ENCODE results near the gene CA9. TPM values are rescaled to one million over a fixed set of nuclear protein-coding genes. Genes with fewer than 3 reads are reported as not detected.

Gene CA9
- total and polyA plus RNA-seq, 2 donors from 2014 or later = 0.67 to 0.85 TPM

GRCh38 chr9:35653611-35654010 lies 20.1 kb upstream of the CA9 start:
- H3K36me3 ChIP-seq (ENCODE audit: control insufficient read depth in 2 of 3, insufficient read depth in 3 of 3, low read length in 3 of 3) = no peaks in the 10 kb centered on the region
- FAIRE-seq (no peak), DNase-seq (peak in 1 of 5 donors; percentile 2)
- TF ChIP-seq CTCF (IDR thresholded peaks at IDR 0.05; ENCODE audit: borderline replicate concordance, extremely low read depth, insufficient read depth) = no peak
- H3K9ac ChIP-seq (ENCODE audit: low read length in 3 of 3) = no peak overlapping the region
- no peak overlapping the region for H3K4me3 ChIP-seq (ENCODE audit: low read length in 3 of 3)
- peaks cover 0 to 4% (median 4%) of the 10 kb centered on the region in 3 donors for H3K4me1 ChIP-seq (ENCODE audit: control insufficient read depth in 2 of 3, insufficient read depth in 2 of 3, low read depth in 1 of 3, low read length in 3 of 3)
- H3K27ac ChIP-seq (ENCODE audit: low read depth in 2 of 2, low read length in 2 of 2) = no peak overlapping the region
- H3K9me3 ChIP-seq (ENCODE audit: control insufficient read depth in 2 of 3, insufficient read depth in 1 of 3, low read length in 3 of 3) = no peaks in the 10 kb centered on the region
- no peaks in the 10 kb centered on the region for H3K27me3 ChIP-seq (ENCODE audit: control insufficient read depth, insufficient read depth, low read length)
- intact Hi-C loops (cut with DNase I) = no loop called here

DNA sequence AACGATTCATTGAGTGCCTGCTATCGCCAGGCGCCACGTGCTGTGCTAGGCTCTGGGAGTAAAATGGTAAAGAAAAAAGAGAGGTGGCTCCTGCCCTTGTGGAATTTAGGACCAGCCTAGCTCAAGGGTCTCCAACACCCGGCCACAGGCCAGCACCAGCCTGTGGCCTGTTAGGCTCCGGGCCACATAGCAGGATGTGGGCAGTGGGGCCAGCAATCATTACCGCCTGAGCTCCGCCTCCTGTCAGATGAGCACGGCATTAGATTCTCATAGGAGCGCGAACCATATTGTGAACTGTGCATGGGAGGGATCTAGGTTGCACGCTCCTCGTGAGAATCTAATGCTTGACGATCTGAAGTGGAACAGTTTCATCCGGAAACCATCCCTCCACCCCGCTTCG lies 17.4 kb upstream of the CA9 start:
- H3K27ac ChIP-seq (ENCODE audit: low read depth in 2 of 2, low read length in 2 of 2) = no peak overlapping the region
- no peak for TF ChIP-seq CTCF (IDR thresholded peaks at IDR 0.05; ENCODE audit: borderline replicate concordance, extremely low read depth, insufficient read depth)
- H3K27me3 ChIP-seq (ENCODE audit: control insufficient read depth, insufficient read depth, low read length) = no peaks in the 10 kb centered on the region
- H3K9ac ChIP-seq (ENCODE audit: low read length in 3 of 3) = no peak overlapping the region
- FAIRE-seq = no peak
- peak in 2 of 5 donors; percentile 52 to 60 for DNase-seq
- H3K36me3 ChIP-seq (ENCODE audit: control insufficient read depth in 2 of 3, insufficient read depth in 3 of 3, low read length in 3 of 3) = peaks cover 0 to 10% (median 3%) of the 10 kb centered on the region in 3 donors
- no peaks in the 10 kb centered on the region for H3K9me3 ChIP-seq (ENCODE audit: control insufficient read depth in 2 of 3, insufficient read depth in 1 of 3, low read length in 3 of 3)
- peaks cover 0 to 10% (median 9%) of the 10 kb centered on the region in 3 donors for H3K4me1 ChIP-seq (ENCODE audit: control insufficient read depth in 2 of 3, insufficient read depth in 2 of 3, low read depth in 1 of 3, low read length in 3 of 3)
- intact Hi-C loops (cut with DNase I) = no loop called here
- H3K4me3 ChIP-seq (ENCODE audit: low read length in 3 of 3) = no peak overlapping the region

- H3K4me1 ChIP-seq (ENCODE audit: control insufficient read depth in 2 of 3, insufficient read depth in 2 of 3, low read depth in 1 of 3, low read length in 3 of 3) = peaks cover 0 to 10% (median 9%) of the 10 kb centered on the region in 3 donors
- H3K27ac ChIP-seq (ENCODE audit: low read depth in 2 of 2, low read length in 2 of 2) = peak overlapping the region; percentile 99 to 100
- H3K9ac ChIP-seq (ENCODE audit: low read length in 3 of 3) = peak overlapping the region; percentile 65 to 97 (median 74)
- FAIRE-seq (no peak), DNase-seq (peak in 2 of 5 donors; percentile 59 to 69)
- H3K9me3 ChIP-seq (ENCODE audit: control insufficient read depth in 2 of 3, insufficient read depth in 1 of 3, low read length in 3 of 3) = no peaks in the 10 kb centered on the region
- no peaks in the 10 kb centered on the region for H3K27me3 ChIP-seq (ENCODE audit: control insufficient read depth, insufficient read depth, low read length)
- H3K4me3 ChIP-seq (ENCODE audit: low read length in 3 of 3) = peak overlapping the region; percentile 57 to 86 (median 73)
- intact Hi-C loops (cut with DNase I) = no loop called here
- no peak for TF ChIP-seq CTCF (IDR thresholded peaks at IDR 0.05; ENCODE audit: borderline replicate concordance, extremely low read depth, insufficient read depth)
- H3K36me3 ChIP-seq (ENCODE audit: control insufficient read depth in 2 of 3, insufficient read depth in 3 of 3, low read length in 3 of 3) = peaks cover 0 to 10% (median 3%) of the 10 kb centered on the region in 3 donors
Measured at GRCh38 chr9:35656831-35657545, 16.7 kb upstream of the CA9 start.

All from kidney (tissue), 14 donors.